ENCODE measurements around the gene BAZ2B. TPM values are rescaled to one million over a fixed set of nuclear protein-coding genes. Genes with fewer than 3 reads are reported as not detected.

Gene BAZ2B
- total and polyA plus RNA-seq, 9 of the 15 experiments (the other 6 are each of a cell fraction or from before 2014, with no cell fraction given) = 7.5 to 38.6 (median 19.8) TPM

DNA sequence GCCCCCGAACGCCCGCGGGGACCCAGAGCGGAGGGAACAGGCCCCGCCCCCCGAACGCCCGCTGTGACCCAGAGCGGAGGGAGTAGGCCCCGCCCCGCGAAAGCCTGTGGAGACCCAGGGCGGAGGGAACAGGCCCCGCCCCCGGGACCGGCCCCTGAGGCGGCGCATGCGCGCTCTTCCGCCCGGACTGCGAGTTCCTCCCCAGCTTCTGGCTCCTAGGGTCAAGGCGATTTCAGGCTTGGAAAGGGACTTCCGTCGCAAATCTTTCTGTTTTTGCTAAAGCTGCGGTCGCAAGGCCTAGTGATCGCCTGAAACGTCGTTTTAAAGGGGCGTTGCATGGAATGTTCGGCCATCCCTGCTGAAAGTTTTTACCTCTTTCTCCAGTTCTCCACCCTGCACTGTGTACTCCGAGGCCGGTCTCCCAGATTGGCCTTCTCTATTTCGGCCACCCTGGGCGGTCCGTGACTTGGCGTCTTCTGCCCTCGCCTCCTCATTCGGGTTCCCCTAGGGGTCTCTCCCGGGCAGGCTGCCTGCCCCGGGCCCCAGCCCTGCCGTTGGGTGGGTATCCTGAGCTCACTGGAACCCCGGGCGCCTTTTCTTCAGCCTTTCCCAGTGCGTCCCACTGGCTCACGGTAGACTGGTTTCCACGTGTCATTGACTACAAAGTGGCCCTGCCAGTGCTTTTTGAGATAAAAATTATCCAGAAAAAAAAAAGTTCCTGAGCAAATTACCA lies 329.5 kb downstream of the BAZ2B start (continued):
- TF ChIP-seq, protein P1, sequence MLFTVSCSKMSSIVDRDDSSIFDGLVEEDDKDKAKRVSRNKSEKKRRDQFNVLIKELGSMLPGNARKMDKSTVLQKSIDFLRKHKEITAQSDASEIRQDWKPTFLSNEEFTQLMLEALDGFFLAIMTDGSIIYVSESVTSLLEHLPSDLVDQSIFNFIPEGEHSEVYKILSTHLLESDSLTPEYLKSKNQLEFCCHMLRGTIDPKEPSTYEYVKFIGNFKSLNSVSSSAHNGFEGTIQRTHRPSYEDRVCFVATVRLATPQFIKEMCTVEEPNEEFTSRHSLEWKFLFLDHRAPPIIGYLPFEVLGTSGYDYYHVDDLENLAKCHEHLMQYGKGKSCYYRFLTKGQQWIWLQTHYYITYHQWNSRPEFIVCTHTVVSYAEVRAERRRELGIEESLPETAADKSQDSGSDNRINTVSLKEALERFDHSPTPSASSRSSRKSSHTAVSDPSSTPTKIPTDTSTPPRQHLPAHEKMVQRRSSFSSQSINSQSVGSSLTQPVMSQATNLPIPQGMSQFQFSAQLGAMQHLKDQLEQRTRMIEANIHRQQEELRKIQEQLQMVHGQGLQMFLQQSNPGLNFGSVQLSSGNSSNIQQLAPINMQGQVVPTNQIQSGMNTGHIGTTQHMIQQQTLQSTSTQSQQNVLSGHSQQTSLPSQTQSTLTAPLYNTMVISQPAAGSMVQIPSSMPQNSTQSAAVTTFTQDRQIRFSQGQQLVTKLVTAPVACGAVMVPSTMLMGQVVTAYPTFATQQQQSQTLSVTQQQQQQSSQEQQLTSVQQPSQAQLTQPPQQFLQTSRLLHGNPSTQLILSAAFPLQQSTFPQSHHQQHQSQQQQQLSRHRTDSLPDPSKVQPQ (CRISPR knock-in tag; IDR thresholded peaks at IDR 0.05; ENCODE audit: borderline replicate concordance) = peak; percentile 55; the same call in 1 of the 2 replicates
- TF ChIP-seq, protein P2, sequence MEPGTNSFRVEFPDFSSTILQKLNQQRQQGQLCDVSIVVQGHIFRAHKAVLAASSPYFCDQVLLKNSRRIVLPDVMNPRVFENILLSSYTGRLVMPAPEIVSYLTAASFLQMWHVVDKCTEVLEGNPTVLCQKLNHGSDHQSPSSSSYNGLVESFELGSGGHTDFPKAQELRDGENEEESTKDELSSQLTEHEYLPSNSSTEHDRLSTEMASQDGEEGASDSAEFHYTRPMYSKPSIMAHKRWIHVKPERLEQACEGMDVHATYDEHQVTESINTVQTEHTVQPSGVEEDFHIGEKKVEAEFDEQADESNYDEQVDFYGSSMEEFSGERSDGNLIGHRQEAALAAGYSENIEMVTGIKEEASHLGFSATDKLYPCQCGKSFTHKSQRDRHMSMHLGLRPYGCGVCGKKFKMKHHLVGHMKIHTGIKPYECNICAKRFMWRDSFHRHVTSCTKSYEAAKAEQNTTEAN (CRISPR knock-in tag; IDR thresholded peaks at IDR 0.05) = 0 out of 2 replicates have a peak, but pooled peaks have one; percentile 55
- TF ChIP-seq POLR2AphosphoS5 (IDR thresholded peaks at IDR 0.05; ENCODE audit: control insufficient read depth, insufficient read depth, low read depth, low read length) (peak; percentile 87), ADNP (tag; IDR thresholded peaks at IDR 0.05) (no peak), KLF1 (tag; IDR thresholded peaks at IDR 0.05) (peak; percentile 31; the same call in 1 of the 2 replicates), GTF2E2 (tag; IDR thresholded peaks at IDR 0.05) (peak; percentile 69; the same call in 1 of the 2 replicates), HIVEP1 (CRISPR knock-in tag; IDR thresholded peaks at IDR 0.05) (no peak), MTA3 (IDR thresholded peaks at IDR 0.05; ENCODE audit: borderline replicate concordance) (peak; percentile 59; the same call in 1 of the 2 replicates), KDM5B (IDR thresholded peaks at IDR 0.05; ENCODE audit: insufficient replicate concordance, low read depth, low read length) (peak; percentile 81)
- TF ChIP-seq, protein P3, sequence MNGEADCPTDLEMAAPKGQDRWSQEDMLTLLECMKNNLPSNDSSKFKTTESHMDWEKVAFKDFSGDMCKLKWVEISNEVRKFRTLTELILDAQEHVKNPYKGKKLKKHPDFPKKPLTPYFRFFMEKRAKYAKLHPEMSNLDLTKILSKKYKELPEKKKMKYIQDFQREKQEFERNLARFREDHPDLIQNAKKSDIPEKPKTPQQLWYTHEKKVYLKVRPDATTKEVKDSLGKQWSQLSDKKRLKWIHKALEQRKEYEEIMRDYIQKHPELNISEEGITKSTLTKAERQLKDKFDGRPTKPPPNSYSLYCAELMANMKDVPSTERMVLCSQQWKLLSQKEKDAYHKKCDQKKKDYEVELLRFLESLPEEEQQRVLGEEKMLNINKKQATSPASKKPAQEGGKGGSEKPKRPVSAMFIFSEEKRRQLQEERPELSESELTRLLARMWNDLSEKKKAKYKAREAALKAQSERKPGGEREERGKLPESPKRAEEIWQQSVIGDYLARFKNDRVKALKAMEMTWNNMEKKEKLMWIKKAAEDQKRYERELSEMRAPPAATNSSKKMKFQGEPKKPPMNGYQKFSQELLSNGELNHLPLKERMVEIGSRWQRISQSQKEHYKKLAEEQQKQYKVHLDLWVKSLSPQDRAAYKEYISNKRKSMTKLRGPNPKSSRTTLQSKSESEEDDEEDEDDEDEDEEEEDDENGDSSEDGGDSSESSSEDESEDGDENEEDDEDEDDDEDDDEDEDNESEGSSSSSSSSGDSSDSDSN (IDR thresholded peaks at IDR 0.05; ENCODE audit: borderline replicate concordance in 1 of 2, low read depth in 2 of 2, low read length in 2 of 2) = peak; percentile 70 to 93; a peak in 2 of 4 replicates
- TF ChIP-seq, protein P4, sequence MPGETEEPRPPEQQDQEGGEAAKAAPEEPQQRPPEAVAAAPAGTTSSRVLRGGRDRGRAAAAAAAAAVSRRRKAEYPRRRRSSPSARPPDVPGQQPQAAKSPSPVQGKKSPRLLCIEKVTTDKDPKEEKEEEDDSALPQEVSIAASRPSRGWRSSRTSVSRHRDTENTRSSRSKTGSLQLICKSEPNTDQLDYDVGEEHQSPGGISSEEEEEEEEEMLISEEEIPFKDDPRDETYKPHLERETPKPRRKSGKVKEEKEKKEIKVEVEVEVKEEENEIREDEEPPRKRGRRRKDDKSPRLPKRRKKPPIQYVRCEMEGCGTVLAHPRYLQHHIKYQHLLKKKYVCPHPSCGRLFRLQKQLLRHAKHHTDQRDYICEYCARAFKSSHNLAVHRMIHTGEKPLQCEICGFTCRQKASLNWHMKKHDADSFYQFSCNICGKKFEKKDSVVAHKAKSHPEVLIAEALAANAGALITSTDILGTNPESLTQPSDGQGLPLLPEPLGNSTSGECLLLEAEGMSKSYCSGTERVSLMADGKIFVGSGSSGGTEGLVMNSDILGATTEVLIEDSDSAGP (CRISPR knock-in tag; IDR thresholded peaks at IDR 0.05) = peak; percentile 73
- TF ChIP-seq, protein P5, sequence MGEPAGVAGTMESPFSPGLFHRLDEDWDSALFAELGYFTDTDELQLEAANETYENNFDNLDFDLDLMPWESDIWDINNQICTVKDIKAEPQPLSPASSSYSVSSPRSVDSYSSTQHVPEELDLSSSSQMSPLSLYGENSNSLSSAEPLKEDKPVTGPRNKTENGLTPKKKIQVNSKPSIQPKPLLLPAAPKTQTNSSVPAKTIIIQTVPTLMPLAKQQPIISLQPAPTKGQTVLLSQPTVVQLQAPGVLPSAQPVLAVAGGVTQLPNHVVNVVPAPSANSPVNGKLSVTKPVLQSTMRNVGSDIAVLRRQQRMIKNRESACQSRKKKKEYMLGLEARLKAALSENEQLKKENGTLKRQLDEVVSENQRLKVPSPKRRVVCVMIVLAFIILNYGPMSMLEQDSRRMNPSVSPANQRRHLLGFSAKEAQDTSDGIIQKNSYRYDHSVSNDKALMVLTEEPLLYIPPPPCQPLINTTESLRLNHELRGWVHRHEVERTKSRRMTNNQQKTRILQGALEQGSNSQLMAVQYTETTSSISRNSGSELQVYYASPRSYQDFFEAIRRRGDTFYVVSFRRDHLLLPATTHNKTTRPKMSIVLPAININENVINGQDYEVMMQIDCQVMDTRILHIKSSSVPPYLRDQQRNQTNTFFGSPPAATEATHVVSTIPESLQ (CRISPR knock-in tag; IDR thresholded peaks at IDR 0.05) = no peak
- TF ChIP-seq, protein P6, sequence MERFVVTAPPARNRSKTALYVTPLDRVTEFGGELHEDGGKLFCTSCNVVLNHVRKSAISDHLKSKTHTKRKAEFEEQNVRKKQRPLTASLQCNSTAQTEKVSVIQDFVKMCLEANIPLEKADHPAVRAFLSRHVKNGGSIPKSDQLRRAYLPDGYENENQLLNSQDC (CRISPR knock-in tag; IDR thresholded peaks at IDR 0.05) = 0 out of 2 replicates have a peak, but pooled peaks have one; percentile 26

All from K562 (cell line).